ENCODE measurements around the gene SYT3. TPM values are rescaled to one million over a fixed set of nuclear protein-coding genes. Genes with fewer than 3 reads are reported as not detected.

Gene SYT3
- total RNA-seq, 2 experiments from 2014 or later = 0.16 to 0.17 TPM

DNA sequence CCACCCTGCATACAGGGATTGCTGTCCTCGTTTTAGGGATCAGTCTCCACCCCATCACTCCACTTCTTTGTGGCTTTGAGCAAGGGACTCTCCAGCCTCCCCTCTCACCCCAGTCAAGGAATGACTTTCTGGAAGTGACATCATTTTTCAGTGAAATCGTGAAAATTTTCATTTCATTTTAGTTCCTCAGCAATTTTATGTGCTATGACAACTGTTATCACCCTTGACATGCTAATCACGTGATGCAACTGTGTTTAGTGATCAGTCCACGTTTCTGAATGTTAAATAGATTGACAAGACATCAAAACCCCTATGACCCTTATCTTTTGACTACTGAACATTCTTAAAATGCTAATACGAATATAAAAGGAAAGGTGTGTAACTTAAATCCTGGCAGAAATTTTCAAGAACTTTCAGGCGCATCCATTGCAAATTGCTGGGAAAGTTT is 17.6 kb upstream of the SYT3 start:
- Histone ChIP-seq H3K9me3 (ENCODE audit: low read length) (no peaks in the 10 kb centered on the region), H3K27ac (ENCODE audit: low read depth, low read length, poor library complexity, severe bottlenecking) (peak overlapping the region; percentile 37), H4K20me1 (ENCODE audit: insufficient read depth, low read length) (no peaks in the 10 kb centered on the region), H2AFZ (ENCODE audit: low read length) (peak overlapping the region; percentile 80; the same call in 1 of the 2 replicates), H3K79me2 (ENCODE audit: insufficient read depth, low read depth, low read length) (no peaks in the 10 kb centered on the region), H3K4me1 (ENCODE audit: insufficient read depth, low read length, poor library complexity, severe bottlenecking) (peaks cover 22% of the 10 kb centered on the region), H3K9me2 (ENCODE audit: insufficient read depth, low read length) (no peaks in the 10 kb centered on the region), H3K4me3 (ENCODE audit: low read depth, low read length, poor library complexity, severe bottlenecking) (peak overlapping the region; percentile 69), H3K4me2 (ENCODE audit: low read length) (peak overlapping the region; percentile 75), H3K36me3 (ENCODE audit: insufficient read depth, low read length) (no peaks in the 10 kb centered on the region)
- intact Hi-C loops (cut with micrococcal nuclease; ENCODE audit: unreplicated experiment) = loop anchor here (5.0 kb wide), 1 partner anchor 290 kb away; the partner anchor contains the start of gene NAPSA
- DNase-seq (ENCODE audit: low spot score) = no peak
- no TSS peak for BruUV-seq (replicated peaks)
- ChIA-PET CTCF (ENCODE audit: unreplicated experiment) (no interaction called here), POLR2A (no interaction called here)
- TF ChIP-seq EZH2phosphoT487 (IDR thresholded peaks at IDR 0.05; ENCODE audit: borderline replicate concordance, low read depth, low read length) = no peak
- TF ChIP-seq, protein P1, sequence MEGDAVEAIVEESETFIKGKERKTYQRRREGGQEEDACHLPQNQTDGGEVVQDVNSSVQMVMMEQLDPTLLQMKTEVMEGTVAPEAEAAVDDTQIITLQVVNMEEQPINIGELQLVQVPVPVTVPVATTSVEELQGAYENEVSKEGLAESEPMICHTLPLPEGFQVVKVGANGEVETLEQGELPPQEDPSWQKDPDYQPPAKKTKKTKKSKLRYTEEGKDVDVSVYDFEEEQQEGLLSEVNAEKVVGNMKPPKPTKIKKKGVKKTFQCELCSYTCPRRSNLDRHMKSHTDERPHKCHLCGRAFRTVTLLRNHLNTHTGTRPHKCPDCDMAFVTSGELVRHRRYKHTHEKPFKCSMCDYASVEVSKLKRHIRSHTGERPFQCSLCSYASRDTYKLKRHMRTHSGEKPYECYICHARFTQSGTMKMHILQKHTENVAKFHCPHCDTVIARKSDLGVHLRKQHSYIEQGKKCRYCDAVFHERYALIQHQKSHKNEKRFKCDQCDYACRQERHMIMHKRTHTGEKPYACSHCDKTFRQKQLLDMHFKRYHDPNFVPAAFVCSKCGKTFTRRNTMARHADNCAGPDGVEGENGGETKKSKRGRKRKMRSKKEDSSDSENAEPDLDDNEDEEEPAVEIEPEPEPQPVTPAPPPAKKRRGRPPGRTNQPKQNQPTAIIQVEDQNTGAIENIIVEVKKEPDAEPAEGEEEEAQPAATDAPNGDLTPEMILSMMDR (conservative IDR thresholded peaks at IDR 0.05; ENCODE audit: low read length) = no peak

- BruUV-seq (replicated peaks) = no TSS peak
Measured at GRCh38 chr19:50654882-50655281, 15.2 kb upstream of the SYT3 start.

DNA sequence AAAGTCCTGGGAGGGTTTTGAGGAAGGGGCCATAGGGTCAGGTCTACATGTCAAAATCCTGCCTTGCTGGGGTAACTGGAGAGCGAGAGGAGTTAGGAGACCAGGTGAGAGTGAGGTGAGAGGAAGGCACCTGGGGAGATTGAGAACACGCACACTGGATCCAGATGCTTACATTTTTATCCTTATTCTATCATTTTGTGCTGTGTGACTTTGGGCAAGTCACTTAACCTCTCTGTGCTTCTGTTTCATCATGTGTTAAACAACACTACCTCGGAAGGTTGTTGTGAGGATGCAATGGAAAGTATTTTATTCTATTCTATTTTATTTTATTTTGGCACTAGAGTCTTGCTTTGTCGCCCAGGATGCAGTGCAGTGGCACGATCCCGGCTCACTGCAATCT is 13.0 kb upstream of the SYT3 start:
- TF ChIP-seq, protein P1 (conservative IDR thresholded peaks at IDR 0.05; ENCODE audit: low read length) = no peak
- no peak for TF ChIP-seq EZH2phosphoT487 (IDR thresholded peaks at IDR 0.05; ENCODE audit: borderline replicate concordance, low read depth, low read length)
- no peak overlapping the region for H2AFZ ChIP-seq (ENCODE audit: low read length)
- no peak overlapping the region for H3K4me2 ChIP-seq (ENCODE audit: low read length)
- no peaks in the 10 kb centered on the region for H4K20me1 ChIP-seq (ENCODE audit: insufficient read depth, low read length)
- H3K79me2 ChIP-seq (ENCODE audit: insufficient read depth, low read depth, low read length) = no peaks in the 10 kb centered on the region
- no peak for DNase-seq (ENCODE audit: low spot score)
- H3K4me1 ChIP-seq (ENCODE audit: insufficient read depth, low read length, poor library complexity, severe bottlenecking) = peaks cover 28% of the 10 kb centered on the region
- no peak overlapping the region for H3K27ac ChIP-seq (ENCODE audit: low read depth, low read length, poor library complexity, severe bottlenecking)
- no TSS peak for BruUV-seq (replicated peaks)
- ChIA-PET POLR2A (no interaction called here), CTCF (ENCODE audit: unreplicated experiment) (no interaction called here)
- no peak overlapping the region for H3K4me3 ChIP-seq (ENCODE audit: low read depth, low read length, poor library complexity, severe bottlenecking)
- no peaks in the 10 kb centered on the region for H3K9me2 ChIP-seq (ENCODE audit: insufficient read depth, low read length)
- intact Hi-C loops (cut with micrococcal nuclease; ENCODE audit: unreplicated experiment) = no loop called here
- H3K36me3 ChIP-seq (ENCODE audit: insufficient read depth, low read length) = no peaks in the 10 kb centered on the region
- no peaks in the 10 kb centered on the region for H3K9me3 ChIP-seq (ENCODE audit: low read length)

More at GRCh38 chr19:50654882-50655281, 15.2 kb upstream of the SYT3 start:
- no peaks in the 10 kb centered on the region for H3K36me3 ChIP-seq (ENCODE audit: insufficient read depth, low read length)
- no peaks in the 10 kb centered on the region for H3K79me2 ChIP-seq (ENCODE audit: insufficient read depth, low read depth, low read length)
- no peaks in the 10 kb centered on the region for H4K20me1 ChIP-seq (ENCODE audit: insufficient read depth, low read length)
- no peaks in the 10 kb centered on the region for H3K9me3 ChIP-seq (ENCODE audit: low read length)
- TF ChIP-seq EZH2phosphoT487 (IDR thresholded peaks at IDR 0.05; ENCODE audit: borderline replicate concordance, low read depth, low read length) = no peak
- TF ChIP-seq, protein P1 (conservative IDR thresholded peaks at IDR 0.05; ENCODE audit: low read length) = no peak
- no peak for DNase-seq (ENCODE audit: low spot score)
- ChIA-PET POLR2A (no interaction called here), CTCF (ENCODE audit: unreplicated experiment) (no interaction called here)
- H3K4me1 ChIP-seq (ENCODE audit: insufficient read depth, low read length, poor library complexity, severe bottlenecking) = peaks cover 12% of the 10 kb centered on the region
- H2AFZ ChIP-seq (ENCODE audit: low read length) = no peak overlapping the region
- intact Hi-C loops (cut with micrococcal nuclease; ENCODE audit: unreplicated experiment) = loop anchor here (5.0 kb wide), 1 partner anchor 288 kb away; the partner anchor contains the start of gene NAPSA
- H3K9me2 ChIP-seq (ENCODE audit: insufficient read depth, low read length) = no peaks in the 10 kb centered on the region
- H3K4me2 ChIP-seq (ENCODE audit: low read length) = no peak overlapping the region
- no peak overlapping the region for H3K4me3 ChIP-seq (ENCODE audit: low read depth, low read length, poor library complexity, severe bottlenecking)
- H3K27ac ChIP-seq (ENCODE audit: low read depth, low read length, poor library complexity, severe bottlenecking) = no peak overlapping the region

Data from OCI-LY7 (cell line).